GM12878 (cell line): ENCODE measurements around the gene KIF4B. TPM values are rescaled to one million over a fixed set of nuclear protein-coding genes. Genes with fewer than 3 reads are reported as not detected.

Experiments
- ATAC-seq: fragments of 200-7000 bp; cut with Tn5 transposase; 3 replicates; pipeline ENCODE4 v1.9.1; 2020; ENCODE audit warnings: mild to moderate bottlenecking, moderate library complexity
- BruUV-seq: library from RNA; stranded (reverse); fragments of 400-500 nt; replicated peaks from 2 replicates; lab custom pipeline; 2021; lab: Mats Ljungman, UMichigan
- CTCF ChIA-PET: fragments of 300-600 bp; sonication (Branson Sonifier 250); formaldehyde crosslinking; extraction: SDS; loops from one replicate; lab custom pipeline; 2021; ENCODE audit warnings: inconsistent platforms; lab: Yijun Ruan, JAX
- POLR2A ChIA-PET: fragments of 350-600 bp; formaldehyde crosslinking; extraction: SDS; loops from one replicate; lab custom pipeline; 2021; ENCODE audit warnings: inconsistent platforms; lab: Charles Lee
- RAD21 ChIA-PET: fragments of 300-600 bp; sonication (Branson Sonifier 250); formaldehyde crosslinking; loops from one replicate; lab custom pipeline; 2023; ENCODE audit warnings: antibody characterized with exemption; ENCODE audit not compliant: unreplicated experiment; lab: Charles Lee
- SMC1A ChIA-PET: fragments of 300-600 bp; sonication (Branson Sonifier 250); formaldehyde crosslinking; loops from one replicate; lab custom pipeline; 2023; ENCODE audit not compliant: unreplicated experiment, uncharacterized antibody; lab: Charles Lee
- DNase-seq: peaks from one replicate; pipeline ENCODE4 v3.0.0-alpha.2; 2011; ENCODE audit warnings: low read depth, low spot score
- FAIRE-seq: peaks from 3 replicates; lab custom pipeline; 2011; peaks lifted over from hg19 to GRCh38; lab: Jason Lieb, UNC
- H2AFZ ChIP-seq: 2 replicates; pipeline ENCODE4 v1.6.0; 2011; ENCODE audit warnings: low read depth, low read length, control low read depth; ENCODE audit not compliant: control insufficient read depth
- H3K27ac ChIP-seq: 2 replicates; pipeline ENCODE4 v1.5.1; 2011; ENCODE audit warnings: control low read depth; ENCODE audit not compliant: control insufficient read depth, insufficient read depth
- H3K27me3 ChIP-seq, 2 experiments: replicated peaks in 1 of 2; 2 replicates each; pipeline versions ENCODE4 v1.6.0 to v1.6.1; 2011; ENCODE audit warnings: low read length in 1 of 2; ENCODE audit not compliant: control insufficient read depth in 2 of 2, insufficient read depth in 2 of 2
- H3K36me3 ChIP-seq, 2 experiments: 2 replicates each; pipeline ENCODE4 v1.5.1; 2011; ENCODE audit warnings: low read length in 1 of 2; ENCODE audit not compliant: control insufficient read depth in 2 of 2, insufficient read depth in 2 of 2
- H3K4me1 ChIP-seq: 2 replicates; pipeline ENCODE4 v1.6.1; 2011; ENCODE audit warnings: mild to moderate bottlenecking, low read length, moderate library complexity, mixed read lengths; ENCODE audit not compliant: control insufficient read depth, insufficient read depth
- H3K4me2 ChIP-seq: 2 replicates; pipeline ENCODE4 v1.6.0; 2011; ENCODE audit warnings: control low read depth; ENCODE audit not compliant: control insufficient read depth, insufficient read depth
- H3K4me3 ChIP-seq: fragments of 200-600 bp; sonication (generic); 2 replicates; pipeline ENCODE4 v1.5.1; 2016
- H3K79me2 ChIP-seq: 2 replicates; pipeline ENCODE4 v1.6.0; 2011; ENCODE audit warnings: low read length; ENCODE audit not compliant: control insufficient read depth, insufficient read depth
- H3K9ac ChIP-seq: 2 replicates; pipeline ENCODE4 v1.8.0; 2011; ENCODE audit warnings: low read length, control low read depth, mixed read lengths; ENCODE audit not compliant: control insufficient read depth, insufficient read depth
- H3K9me3 ChIP-seq: replicated peaks from 3 replicates; pipeline ENCODE4 v1.5.1; 2011; ENCODE audit warnings: mild to moderate bottlenecking, low read length; ENCODE audit not compliant: control insufficient read depth, insufficient read depth
- H4K20me1 ChIP-seq: 2 replicates; pipeline ENCODE4 v1.6.0; 2011; ENCODE audit not compliant: control insufficient read depth, insufficient read depth
- ATF7 ChIP-seq: fragments of 450-650 bp; IDR thresholded peaks from 2 replicates; pipeline ENCODE4 v1.6.1; 2016; ENCODE audit warnings: low read depth, mild to moderate bottlenecking
- BCL11A ChIP-seq: IDR thresholded peaks from 2 replicates; pipeline ENCODE4 v1.6.1; 2011; ENCODE audit warnings: low read depth, low read length
- CHD1 ChIP-seq: IDR thresholded peaks from 2 replicates; pipeline ENCODE4 v1.6.1; 2012; ENCODE audit warnings: low read depth, low read length, improper control_type of control experiment
- DPF2 ChIP-seq: fragments of 450-650 bp; IDR thresholded peaks from 2 replicates; pipeline ENCODE4 v1.6.1; 2017; ENCODE audit warnings: mild to moderate bottlenecking
- GABPA ChIP-seq: IDR thresholded peaks from 2 replicates; pipeline ENCODE4 v1.6.1; 2014; ENCODE audit warnings: antibody characterized with exemption, low read depth, mild to moderate bottlenecking, inconsistent platforms
- HDAC2 ChIP-seq: fragments of 200-600 bp; sonication (generic); IDR thresholded peaks from 2 replicates; pipeline ENCODE4 v1.6.1; 2017
- HDGF ChIP-seq: fragments of 450-650 bp; IDR thresholded peaks from 2 replicates; pipeline ENCODE4 v1.6.1; 2016; ENCODE audit warnings: antibody characterized with exemption
- IKZF2 ChIP-seq, 2 experiments: fragments of 450-650 bp; IDR thresholded peaks; 2 replicates each; pipeline ENCODE4 v1.6.1; 2017; ENCODE audit warnings: mild to moderate bottlenecking in 2 of 2, moderate library complexity in 2 of 2
- JUND ChIP-seq: IDR thresholded peaks from 2 replicates; pipeline ENCODE4 v1.6.1; 2012; ENCODE audit warnings: low read depth, mild to moderate bottlenecking, low read length, improper control_type of control experiment, moderate library complexity
- MAX ChIP-seq: IDR thresholded peaks from 2 replicates; pipeline ENCODE4 v1.6.1; 2012; ENCODE audit warnings: low read depth, low read length, improper control_type of control experiment
- MTA3 ChIP-seq: IDR thresholded peaks from 2 replicates; pipeline ENCODE4 v1.6.1; 2012; ENCODE audit warnings: low read length, inconsistent platforms, borderline replicate concordance
- POLR2AphosphoS2 ChIP-seq: IDR thresholded peaks from 2 replicates; pipeline ENCODE4 v1.6.1; 2011; ENCODE audit warnings: low read depth, mild to moderate bottlenecking, low read length, improper control_type of control experiment, moderate library complexity
- SREBF1 ChIP-seq: IDR thresholded peaks from 2 replicates; pipeline ENCODE4 v1.6.1; 2012; ENCODE audit warnings: mild to moderate bottlenecking, low read length
- STAT1 ChIP-seq: fragments of 450-650 bp; conservative IDR thresholded peaks from 2 replicates; pipeline ENCODE4 v1.6.1; 2014; ENCODE audit warnings: antibody characterized with exemption, mild to moderate bottlenecking
- TCF12 ChIP-seq: IDR thresholded peaks from 2 replicates; pipeline ENCODE4 v1.6.1; 2011; ENCODE audit warnings: low read depth, mild to moderate bottlenecking, low read length
- YBX1 ChIP-seq: fragments of 450-650 bp; IDR thresholded peaks from 2 replicates; pipeline ENCODE4 v1.6.1; 2016; ENCODE audit warnings: antibody characterized with exemption
- ZBTB40 ChIP-seq: fragments of 450-650 bp; IDR thresholded peaks from 2 replicates; pipeline ENCODE4 v1.6.1; 2016; ENCODE audit warnings: mild to moderate bottlenecking, moderate library complexity, borderline replicate concordance
- ZSCAN29 ChIP-seq: fragments of 450-650 bp; IDR thresholded peaks from 2 replicates; pipeline ENCODE4 v1.6.1; 2017; ENCODE audit warnings: mild to moderate bottlenecking, moderate library complexity
- WGBS: methylation state at CpG from one replicate; pipeline ENCODE4 v1.1.6; 2016; ENCODE audit warnings: low lambda C conversion rate; ENCODE audit not compliant: insufficient replicate concordance, insufficient coverage; ENCODE audit errors: missing lambda C conversion rate; 5-methylcytosine and 5-hydroxymethylcytosine counted together
- in situ Hi-C: fragments of 300-500 bp; cut with MboI; formaldehyde crosslinking; loops from 9 replicates; pipeline ENCODE4 v1.14.3; 2018; ENCODE audit warnings: mixed read lengths
- intact Hi-C: fragments of 100-400 bp; cut with micrococcal nuclease; formaldehyde crosslinking; loops from one replicate; pipeline ENCODE4 v1.14.2; 2022; ENCODE audit not compliant: unreplicated experiment
- polyA plus RNA-seq, 11 experiments: library from polyadenylated mRNA; depleted of rRNA in 4 of 11; unstranded in 6 of 11; stranded (reverse) in 5 of 11; fragments of >200 nt; fragmentation: Nextera tagmentation in 4 of 11; fragmentation: Illumina TruSeq in 1 of 11; extraction: Ambion mirVana in 4 of 11; extraction: Trizol in 1 of 11; gene quantifications; 1 replicate in 1 of 11; 2 replicates in 10 of 11; pipeline versions ENCODE4 v1.2.1 to v1.2.3, GENCODE V29; 2011 to 2016; ENCODE audit warnings: inconsistent platforms in 2 of 11, missing spikeins in 2 of 11, low read depth in 1 of 11
- total RNA-seq, 4 experiments: library from RNA; depleted of rRNA in 3 of 4; stranded (reverse); fragments of >200 nt in 3 of 4; fragmentation: Illumina TruSeq in 1 of 4; extraction: Trizol in 1 of 4; gene quantifications; 2 replicates each; pipeline versions ENCODE4 v1.2.1 to v1.2.3, GENCODE V29; 2013 to 2021

Gene KIF4B
- total and polyA plus RNA-seq, 10 of the 15 experiments (the other 5 are each of a cell fraction or from before 2014, with no cell fraction given) = 0.02 to 0.20 (median 0.05) TPM; not detected in 4

DNA sequence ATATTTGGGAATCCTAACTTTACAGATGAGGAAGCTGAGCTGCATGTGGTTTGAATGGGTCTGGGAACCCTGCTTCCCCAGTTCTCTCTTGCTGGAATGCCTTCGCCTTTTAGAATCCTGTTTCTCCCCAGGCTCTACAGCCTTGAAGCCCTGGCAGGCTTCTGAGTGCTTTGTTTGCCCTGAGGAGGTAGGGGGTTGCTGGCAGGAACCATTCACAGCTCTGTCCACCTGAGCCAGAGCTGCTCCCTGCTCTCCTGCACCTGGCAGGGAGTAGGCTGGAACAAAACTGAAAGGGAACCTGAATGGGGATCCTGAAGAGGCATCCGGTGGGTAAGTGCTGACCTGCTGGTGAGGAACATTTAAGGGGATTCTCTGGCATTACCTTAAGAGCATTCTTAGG lies 33.0 kb downstream of the KIF4B start:
- Histone ChIP-seq H3K27ac (no peak overlapping the region), H3K79me2 (no peaks in the 10 kb centered on the region), H3K4me3 (no peak overlapping the region), H3K4me2 (no peak overlapping the region), H3K4me1 (no peaks in the 10 kb centered on the region), H4K20me1 (no peaks in the 10 kb centered on the region), H3K9me3 (no peaks in the 10 kb centered on the region), H3K36me3 (no peaks in the 10 kb centered on the region), H3K9ac (no peak overlapping the region), H2AFZ (no peak overlapping the region), H3K27me3 (no peaks in the 10 kb centered on the region; a peak in 1 of 4 replicates)
- ChIA-PET SMC1A (no interaction called here), POLR2A (no interaction called here), CTCF (no interaction called here), RAD21 (no interaction called here)
- no peak for DNase-seq
- no peak for TF ChIP-seq MTA3
- no peak for TF ChIP-seq DPF2
- no peak for TF ChIP-seq BCL11A
- no peak for TF ChIP-seq POLR2AphosphoS2
- no peak for TF ChIP-seq GABPA
- TF ChIP-seq STAT1 = no peak
- no peak for TF ChIP-seq YBX1
- no peak for TF ChIP-seq JUND
- no peak for TF ChIP-seq MAX
- no peak for TF ChIP-seq ZBTB40
- no peak for TF ChIP-seq HDGF
- TF ChIP-seq TCF12 = no peak
- TF ChIP-seq HDAC2 = no peak
- TF ChIP-seq SREBF1 = no peak
- no peak for TF ChIP-seq ZSCAN29
- TF ChIP-seq CHD1 = no peak
- TF ChIP-seq ATF7 = no peak
- TF ChIP-seq IKZF2 (IDR thresholded peaks at IDR 0.05) = no peak
- in situ Hi-C loops = no loop called here
- FAIRE-seq = no peak
- ATAC-seq = no peak
- intact Hi-C loops = loop anchor here (5.0 kb wide), 1 partner anchor 394 kb away; no protein-coding TSS in a partner anchor
- WGBS = 11% methylated on average over 2 of the region's 2 CpGs
- no TSS peak for BruUV-seq
